Measurements from ENCODE around the gene ECE1. TPM values are rescaled to one million over a fixed set of nuclear protein-coding genes. Genes with fewer than 3 reads are reported as not detected.
"Not testable (repeated sequence)": the region's sequence is repeated elsewhere in the genome, so short reads cannot be mapped to it uniquely, and the experiment has no call there.

ECE1 gene
- total RNA-seq, 1 donor from 2014 or later, result 209 TPM

GRCh38 chr1:21285055-21285372 is 5.2 kb downstream of the ECE1 start:
- Mint-ChIP-seq H3K4me1 (peaks cover 70% of the 10 kb centered on the region), H3K36me3 (ENCODE audit: low read depth) (peaks cover 65% of the 10 kb centered on the region), H3K4me3 (peak overlapping the region; percentile 35), H3K27me3 (no peaks in the 10 kb centered on the region), H3K27ac (peak overlapping the region; percentile 78), H3K9me3 (no peaks in the 10 kb centered on the region)
- ATAC-seq (ENCODE audit: low read depth) (no peak), DNase-seq (no peak)
- intact Hi-C loops (cut with micrococcal nuclease), result loop anchor here (1.0 kb wide), 1 partner anchor 9 kb away; no protein-coding TSS in a partner anchor
- TF ChIP-seq CTCF (IDR thresholded peaks at IDR 0.05), result no peak
- CTCF ChIA-PET, result interaction anchor here (3.5 to 5.0 kb wide), 2 partner anchors 15 to 83 kb away, joined by 13 to 29 read pairs; no protein-coding TSS in a partner anchor
- POLR2A ChIA-PET, result interaction anchor here (0.7 to 3.4 kb wide), 4 partner anchors 8 to 79 kb away, joined by 5 to 19 read pairs (median 5); no protein-coding TSS in a partner anchor

DNA sequence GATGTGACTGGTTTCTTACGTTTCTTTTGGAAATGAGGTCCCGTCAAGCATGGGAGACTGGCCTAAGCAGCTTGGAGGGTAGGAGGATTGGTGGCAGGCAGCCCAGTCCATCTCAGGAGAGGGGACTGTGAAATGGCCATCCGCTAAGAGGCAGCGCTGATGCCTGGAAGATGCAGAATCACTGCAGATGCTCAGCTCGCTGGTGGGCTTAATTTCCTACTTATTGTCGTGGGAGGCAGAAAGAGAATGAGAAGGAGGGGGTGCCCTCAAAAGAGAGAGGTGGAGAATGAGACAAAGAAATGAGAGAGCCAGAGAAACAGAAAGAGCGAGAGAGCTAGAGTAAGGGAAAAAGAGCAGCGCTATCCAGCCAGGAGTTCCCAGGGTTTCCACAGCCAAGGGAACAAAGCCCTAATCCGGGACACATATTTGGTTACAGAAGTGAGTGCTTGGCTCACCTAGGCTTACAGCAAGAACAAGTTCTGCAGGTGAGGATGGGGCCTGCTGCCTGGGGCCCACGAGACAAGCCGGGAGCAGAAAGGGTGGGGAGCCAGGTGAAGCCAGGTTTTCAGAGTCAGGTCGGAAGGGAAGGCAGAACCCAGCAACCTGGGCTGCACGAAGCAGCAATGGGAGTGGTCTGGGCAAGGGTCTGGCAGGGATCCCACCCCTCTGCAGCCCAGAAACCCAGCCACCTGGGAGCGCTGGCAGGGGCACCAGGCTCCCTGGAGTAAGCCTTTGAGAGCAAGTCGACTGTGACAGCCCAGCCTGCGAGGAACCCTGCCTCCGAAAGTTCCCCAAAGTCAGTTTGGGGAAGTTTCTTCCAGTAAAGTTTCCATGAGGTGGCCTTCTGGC is 5.8 kb downstream of the ECE1 start:
- Mint-ChIP-seq H3K9me3 (no peaks in the 10 kb centered on the region), H3K4me1 (peaks cover 72% of the 10 kb centered on the region), H3K27ac (peak overlapping the region; percentile 78), H3K36me3 (ENCODE audit: low read depth) (peaks cover 67% of the 10 kb centered on the region), H3K27me3 (no peaks in the 10 kb centered on the region), H3K4me3 (peak overlapping the region; percentile 35)
- intact Hi-C loops (cut with micrococcal nuclease), result loop anchor here (1.0 kb wide), 1 partner anchor 10 kb away; no protein-coding TSS in a partner anchor
- TF ChIP-seq CTCF (IDR thresholded peaks at IDR 0.05), result no peak
- ATAC-seq (ENCODE audit: low read depth) (peak; percentile 61), DNase-seq (no peak)
- ChIA-PET POLR2A (interaction anchor here (0.6 to 3.4 kb wide), 5 partner anchors 9 to 79 kb away, joined by 4 to 19 read pairs (median 5); no protein-coding TSS in a partner anchor), CTCF (interaction anchor here (3.5 to 5.0 kb wide), 2 partner anchors 15 to 84 kb away, joined by 13 to 29 read pairs; no protein-coding TSS in a partner anchor)

DNA sequence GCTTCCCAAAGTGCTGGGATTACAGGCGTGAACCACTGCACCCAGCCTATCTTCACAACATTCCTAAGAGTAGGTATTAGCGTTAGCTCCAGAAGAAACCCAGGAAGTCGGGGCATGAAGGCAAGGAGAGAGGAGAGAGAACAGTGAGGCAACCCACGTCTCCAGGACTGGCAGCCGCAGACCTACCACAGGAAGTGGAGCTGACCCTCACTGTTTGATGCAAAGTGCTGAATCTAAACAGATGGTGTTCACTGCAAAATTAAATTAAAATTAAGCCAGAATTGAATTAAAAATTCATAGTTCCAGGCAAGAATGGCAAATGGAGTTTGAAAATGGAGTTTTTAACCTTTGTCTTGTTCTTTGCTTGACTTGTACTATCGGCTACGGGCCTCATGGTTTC is 6.7 kb downstream of the ECE1 start:
- intact Hi-C loops (cut with micrococcal nuclease), result no loop called here
- Mint-ChIP-seq H3K4me1 (peaks cover 68% of the 10 kb centered on the region), H3K9me3 (no peaks in the 10 kb centered on the region), H3K27me3 (no peaks in the 10 kb centered on the region), H3K36me3 (ENCODE audit: low read depth) (peaks cover 69% of the 10 kb centered on the region), H3K27ac (no peak overlapping the region), H3K4me3 (no peak overlapping the region)
- no peak for TF ChIP-seq CTCF (IDR thresholded peaks at IDR 0.05)
- no peak for DNase-seq
- ATAC-seq (ENCODE audit: low read depth), result no peak
- POLR2A ChIA-PET, result interaction anchor here (0.7 to 3.4 kb wide), 3 partner anchors 9 to 42 kb away, joined by 3 to 19 read pairs (median 3); no protein-coding TSS in a partner anchor
- CTCF ChIA-PET, result interaction anchor here (3.5 kb wide), 1 partner anchor 85 kb away, joined by 13 read pairs; no protein-coding TSS in a partner anchor

GRCh38 chr1:21282020-21282419 is 8.2 kb downstream of the ECE1 start:
- H3K4me3 Mint-ChIP-seq; H3K27me3 Mint-ChIP-seq; H3K27ac Mint-ChIP-seq; intact Hi-C loops (cut with micrococcal nuclease); ATAC-seq (ENCODE audit: low read depth); H3K9me3 Mint-ChIP-seq; DNase-seq: not testable (repeated sequence)
- CTCF ChIA-PET, result interaction anchor here (1.1 to 2.2 kb wide), 2 partner anchors 11 to 86 kb away, joined by 3 to 6 read pairs; no protein-coding TSS in a partner anchor
- H3K4me1 Mint-ChIP-seq, result peaks cover 56% of the 10 kb centered on the region
- POLR2A ChIA-PET, result interaction anchor here (0.7 to 1.0 kb wide), 2 partner anchors 11 to 12 kb away, joined by 4 to 6 read pairs; no protein-coding TSS in a partner anchor
- peaks cover 72% of the 10 kb centered on the region for H3K36me3 Mint-ChIP-seq (ENCODE audit: low read depth)

GRCh38 chr1:21280482-21280881 is 9.8 kb downstream of the ECE1 start:
- peaks cover 81% of the 10 kb centered on the region for H3K36me3 Mint-ChIP-seq (ENCODE audit: low read depth)
- intact Hi-C loops (cut with micrococcal nuclease), result no loop called here
- ChIA-PET POLR2A (interaction anchor here (1.2 to 1.9 kb wide), 6 partner anchors 8 to 71 kb away, joined by 3 to 11 read pairs (median 6); partner anchors contain the start of gene ECE1), CTCF (interaction anchor here (1.0 to 2.8 kb wide), 4 partner anchors 10 to 88 kb away, joined by 5 to 19 read pairs (median 6); no protein-coding TSS in a partner anchor)
- ATAC-seq (ENCODE audit: low read depth), result no peak
- H3K4me1 Mint-ChIP-seq, result peaks cover 47% of the 10 kb centered on the region
- H3K27ac Mint-ChIP-seq, result peak overlapping the region; percentile 81
- H3K9me3 Mint-ChIP-seq, result no peaks in the 10 kb centered on the region
- H3K27me3 Mint-ChIP-seq, result no peaks in the 10 kb centered on the region
- peak overlapping the region; percentile 29 for H3K4me3 Mint-ChIP-seq
- DNase-seq, result no peak
- TF ChIP-seq CTCF (IDR thresholded peaks at IDR 0.05), result no peak
